DMS153 (cell line): ENCODE data around the gene TAS2R40.
"Not testable (repeated sequence)": the region's sequence is repeated elsewhere in the genome, so short reads cannot be mapped to it uniquely, and the experiment has no call there.

ENCODE experiments used
- DNase-seq: peaks from one replicate; lab custom pipeline; 2025; lab: John Stamatoyannopoulos, UW

The TAS2R40 gene

DNA sequence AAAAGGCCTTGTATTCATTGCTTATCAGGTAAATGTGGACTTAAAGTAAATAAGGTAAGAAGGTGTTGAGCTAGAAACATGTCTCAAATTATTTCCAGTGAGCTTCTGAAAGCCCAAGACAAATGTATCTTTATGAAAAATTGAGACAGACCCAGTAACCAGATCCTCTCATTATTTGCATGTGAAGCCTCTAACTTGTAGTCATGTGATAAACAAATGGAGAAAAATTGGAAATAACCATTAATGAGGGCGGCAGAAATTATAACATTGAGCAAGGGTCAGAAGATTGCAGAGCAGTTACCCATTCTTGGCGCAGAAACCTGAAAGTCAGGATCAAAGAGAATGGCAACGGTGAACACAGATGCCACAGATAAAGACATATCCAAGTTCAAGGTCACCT is at the start of gene TAS2R40:
TSS of gene TAS2R40 (plus strand) at position 301 of the 400 bp plus-strand sequence. CDS start at position 343, 42 bp downstream.
- no peak for DNase-seq

DNA sequence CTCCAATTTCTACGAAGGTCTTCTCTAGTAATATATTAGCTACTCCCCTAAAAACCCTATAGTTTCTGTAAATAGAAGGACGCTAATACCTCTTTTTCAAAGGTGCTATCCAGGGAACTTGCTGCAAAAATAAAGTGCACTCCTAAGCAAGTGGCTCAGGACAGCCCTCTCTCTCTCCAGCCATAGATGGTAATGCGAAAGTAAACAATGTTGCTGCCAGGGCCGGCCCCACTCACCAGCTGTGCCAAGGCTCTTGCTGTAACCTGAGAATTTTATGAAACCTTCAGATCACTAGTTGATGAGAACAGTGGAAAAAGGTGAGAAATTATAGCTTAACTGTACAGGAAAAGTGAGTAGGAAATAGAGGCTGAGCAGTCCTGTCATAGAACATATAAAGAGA is 49.5 kb upstream of the TAS2R40 start:
- DNase-seq, result peak; percentile 19

DNA sequence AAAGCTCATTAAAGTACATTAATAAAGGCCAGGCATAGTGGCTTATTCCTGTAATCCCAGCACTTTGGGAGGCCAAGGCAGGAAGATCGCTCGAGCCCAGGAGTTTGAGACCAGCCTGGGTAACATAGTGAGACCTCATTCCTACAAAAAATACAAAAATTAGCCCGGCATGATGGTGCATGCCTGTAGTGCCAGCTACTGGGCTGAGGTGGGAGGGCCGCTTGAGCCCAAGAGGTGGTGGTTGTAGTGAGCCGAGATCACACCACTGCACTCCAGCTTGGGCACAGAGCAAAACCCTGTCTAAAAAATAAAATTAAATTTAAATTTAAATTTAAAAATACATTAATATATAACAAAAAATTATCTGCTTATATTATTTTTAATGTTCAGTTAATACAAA is 45.7 kb upstream of the TAS2R40 start:
- DNase-seq, result no peak

GRCh38 chr7:143177374-143178119 is 44.3 kb upstream of the TAS2R40 start:
- no peak for DNase-seq

DNA sequence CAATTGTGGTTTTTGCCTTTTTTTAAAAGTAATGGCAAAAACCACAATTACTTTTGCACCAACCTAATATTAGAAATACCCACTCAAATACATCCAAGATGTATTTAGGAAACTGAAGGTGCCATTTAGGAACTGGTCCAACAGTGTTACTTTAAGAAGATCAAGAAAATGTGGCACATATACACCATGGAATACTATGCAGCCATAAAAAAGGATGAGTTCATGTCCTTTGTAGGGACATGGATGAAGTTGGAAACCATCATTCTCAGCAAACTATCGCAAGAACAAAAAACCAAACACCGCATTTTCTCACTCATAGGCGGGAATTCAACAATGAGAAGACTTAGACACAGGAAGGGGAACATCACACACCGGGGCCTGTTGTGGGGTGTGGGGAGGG is 41.1 kb upstream of the TAS2R40 start:
- not testable (repeated sequence) for DNase-seq

DNA sequence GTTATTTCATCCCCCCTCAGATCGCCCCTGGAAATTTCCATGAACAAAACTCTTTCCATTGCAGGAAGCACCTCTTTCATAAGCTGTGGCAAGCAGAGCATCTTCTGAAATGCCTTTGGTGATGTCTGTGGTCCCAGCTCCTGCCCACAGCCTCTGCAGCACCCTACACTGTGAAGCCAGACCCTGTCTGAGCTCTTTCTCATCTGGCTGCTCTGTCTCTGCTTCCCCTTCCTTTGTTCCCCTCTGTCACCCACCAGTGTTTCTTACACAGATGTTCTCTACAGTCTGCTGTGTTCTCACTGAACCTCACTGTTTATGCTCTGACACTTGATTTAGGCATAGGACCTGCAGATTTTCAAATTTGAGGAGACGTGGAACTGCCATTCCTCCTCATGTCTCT is 40.5 kb upstream of the TAS2R40 start:
- DNase-seq, result no peak

- no peak for DNase-seq
These were observed 38.8 kb upstream of the TAS2R40 start, which contains the start of gene TAS2R39 for GRCh38 chr7:143183024-143183423. Gene TAS2R39, plus strand, starts transcription at chr7:143183419. Its CDS starts 0 bp downstream, at chr7:143183419.

DNA sequence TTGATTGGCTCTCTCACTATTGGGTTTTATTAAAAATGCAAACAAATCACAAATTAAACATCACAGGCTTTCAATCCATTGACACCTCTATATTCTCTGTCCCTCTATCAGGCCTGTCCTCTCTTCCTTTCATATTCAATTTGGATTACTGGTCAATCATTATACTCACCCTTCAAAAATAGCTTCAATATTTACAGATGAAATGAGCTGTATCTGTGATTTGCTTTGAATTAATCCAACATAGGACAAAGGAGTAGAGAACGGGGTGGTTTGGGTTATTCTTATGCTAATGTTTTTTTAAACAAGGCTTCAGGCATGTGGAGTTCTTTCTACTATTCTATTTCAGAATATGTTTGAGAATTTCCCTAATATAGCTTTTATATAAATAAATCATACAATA is 36.3 kb upstream of the TAS2R40 start:
- DNase-seq, result no peak

DNA sequence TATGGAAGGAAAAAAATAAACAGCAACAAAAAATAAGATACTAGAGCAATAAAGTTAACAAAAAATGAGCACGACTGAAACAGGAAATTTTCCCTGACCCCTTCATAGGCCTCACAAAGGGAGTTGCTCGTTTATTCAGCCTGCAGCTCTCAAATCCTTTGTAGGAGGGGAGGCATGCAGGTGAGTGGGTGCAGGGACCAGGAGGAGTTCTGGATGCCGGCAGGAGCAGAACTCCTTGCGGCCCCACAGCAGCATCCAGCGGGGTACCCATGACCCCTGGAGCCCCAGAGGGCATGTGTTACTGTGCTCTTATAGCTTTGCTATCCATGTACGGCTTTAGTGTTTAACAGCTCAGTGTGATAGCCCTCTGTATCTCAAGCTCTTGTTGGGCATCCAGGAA is 32.8 kb upstream of the TAS2R40 start:
- no peak for DNase-seq

DNA sequence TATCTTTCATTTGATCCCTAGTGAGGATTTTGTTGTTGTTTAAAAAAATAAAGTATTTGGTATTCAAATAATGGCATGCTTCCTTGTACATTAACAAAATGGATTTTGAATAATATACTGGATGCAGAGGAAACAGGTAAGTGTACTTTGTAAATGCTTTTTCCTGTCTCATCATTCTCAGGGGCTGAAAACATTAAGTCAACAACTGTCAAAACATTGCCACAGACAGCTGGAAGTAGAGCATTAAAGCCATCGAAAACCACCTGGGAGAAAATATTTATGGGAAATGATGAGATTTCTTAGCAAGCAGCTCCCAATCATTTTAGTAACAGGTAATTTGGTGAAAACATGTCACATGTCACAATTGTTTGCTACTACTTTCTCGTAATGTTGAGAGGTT is 28.0 kb upstream of the TAS2R40 start:
- DNase-seq, result no peak

GRCh38 chr7:143199040-143199439 is 22.8 kb upstream of the TAS2R40 start:
- no peak for DNase-seq

DNA sequence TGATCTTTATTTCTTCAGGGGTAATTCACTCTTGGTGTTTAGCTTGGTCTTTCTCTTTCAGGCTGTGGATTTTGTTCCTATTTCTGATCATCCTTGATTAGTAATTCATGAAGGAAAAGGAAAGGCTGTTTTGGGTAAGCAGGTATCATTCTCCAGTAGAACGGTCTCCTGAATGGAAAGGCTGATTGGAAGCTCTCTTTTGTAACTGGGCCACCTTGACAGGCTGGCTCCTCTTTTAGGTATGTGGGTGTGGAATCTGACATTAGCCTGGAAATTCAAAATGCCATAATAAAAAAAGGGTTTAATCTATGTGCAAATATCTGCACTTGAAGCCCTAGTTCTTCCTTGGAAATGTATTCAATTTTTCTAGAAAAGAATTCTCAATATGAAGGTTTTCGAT is 19.7 kb upstream of the TAS2R40 start:
- DNase-seq, result no peak

GRCh38 chr7:143203386-143203785 is 18.5 kb upstream of the TAS2R40 start:
- DNase-seq, result no peak

GRCh38 chr7:143205560-143206293 is 16.1 kb upstream of the TAS2R40 start:
- no peak for DNase-seq

DNA sequence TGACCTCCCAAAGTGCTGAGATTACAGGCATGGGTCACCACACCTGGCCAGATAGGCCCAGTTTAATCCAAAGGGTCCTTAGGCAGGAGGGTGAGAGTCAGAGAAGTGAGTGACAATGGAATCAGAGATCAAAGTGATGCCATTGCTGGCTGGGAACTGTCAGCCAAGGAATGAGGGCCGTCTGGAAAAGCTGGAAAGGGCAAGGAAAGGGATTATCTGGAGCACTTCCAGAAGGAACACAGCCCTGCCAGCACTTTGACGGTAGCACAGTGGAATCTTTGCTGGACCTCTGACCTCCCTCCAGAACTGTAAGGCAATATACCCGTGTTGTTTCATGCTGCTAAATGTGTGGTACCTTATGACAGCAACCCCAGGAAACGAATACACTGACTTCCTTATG is 11.3 kb upstream of the TAS2R40 start:
- no peak for DNase-seq

DNA sequence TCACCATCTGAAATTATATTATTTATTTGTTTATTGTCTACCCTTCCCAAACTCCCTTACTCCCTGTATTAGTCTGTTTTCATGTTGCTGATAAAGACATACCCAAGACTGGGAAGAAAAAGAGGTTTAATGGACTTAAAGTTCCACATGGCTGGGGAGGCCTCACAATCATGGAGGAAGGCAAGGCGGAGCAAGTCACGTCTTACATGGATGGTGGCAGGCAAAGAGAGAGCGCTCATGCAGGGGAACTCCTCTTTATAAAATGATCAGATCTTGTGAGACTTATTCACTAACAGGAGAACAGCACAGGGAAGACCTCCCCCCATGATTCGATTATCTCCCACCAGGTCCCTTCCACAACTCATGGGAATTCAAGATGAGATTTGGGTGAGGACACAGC is 8.4 kb upstream of the TAS2R40 start:
- DNase-seq, result not testable (repeated sequence)

GRCh38 chr7:143214789-143215679 is 6.8 kb upstream of the TAS2R40 start:
- peak; percentile 56 for DNase-seq

- no peak for DNase-seq
These were observed 5.7 kb upstream of the TAS2R40 start for GRCh38 chr7:143216151-143216550.

DNA sequence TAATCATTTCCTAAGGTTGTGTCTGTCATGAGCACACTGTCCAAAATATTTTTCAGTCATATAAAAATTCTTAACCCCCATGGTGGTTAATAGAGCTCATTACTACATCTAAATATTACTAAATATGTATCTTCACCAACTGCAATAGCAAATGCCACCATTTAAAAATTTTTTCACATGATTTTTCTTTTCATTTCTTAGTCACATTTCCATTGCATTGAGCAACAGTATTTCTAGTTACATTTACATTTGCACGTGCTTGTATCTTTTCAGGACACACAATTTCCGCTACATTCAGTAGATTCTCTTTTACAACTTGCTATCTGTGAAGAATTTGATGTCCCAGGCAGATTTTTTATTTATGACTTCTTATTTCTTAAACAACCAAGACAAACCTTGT is 5.2 kb upstream of the TAS2R40 start:
- DNase-seq, result no peak

- no peak for DNase-seq
These were observed 4.0 kb upstream of the TAS2R40 start for GRCh38 chr7:143217806-143218205.

GRCh38 chr7:143221286-143221685 is 551 bp upstream of the TAS2R40 start:
- no peak for DNase-seq

DNA sequence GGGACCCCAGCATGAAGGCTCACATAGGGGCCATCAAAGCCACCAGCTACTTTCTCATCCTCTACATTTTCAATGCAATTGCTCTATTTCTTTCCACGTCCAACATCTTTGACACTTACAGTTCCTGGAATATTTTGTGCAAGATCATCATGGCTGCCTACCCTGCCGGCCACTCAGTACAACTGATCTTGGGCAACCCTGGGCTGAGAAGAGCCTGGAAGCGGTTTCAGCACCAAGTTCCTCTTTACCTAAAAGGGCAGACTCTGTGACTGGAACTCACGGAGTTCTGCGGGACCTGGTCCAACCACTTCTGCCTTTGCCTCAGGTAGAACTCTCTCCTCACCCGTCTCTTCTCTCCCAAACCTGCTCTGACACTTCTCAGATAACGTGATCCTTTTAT is 945 bp downstream of the TAS2R40 start:
- DNase-seq, result no peak
